Measurements from ENCODE around the gene IL17C.
A peak's percentile ranks its signal among the peaks of the same experiment; 100 is the strongest.

The IL17C gene

GRCh38 chr16:88646345-88647034 lies 8.1 kb downstream of the IL17C start:
- no peak for DNase-seq (ENCODE audit: low read depth)

- DNase-seq (ENCODE audit: low read depth): no peak
Observed at GRCh38 chr16:88647178-88648070, 9.1 kb downstream of the IL17C start.

GRCh38 chr16:88649195-88649923 lies 11.0 kb downstream of the IL17C start:
- no peak for DNase-seq (ENCODE audit: low read depth)

GRCh38 chr16:88649924-88650748 lies 11.8 kb downstream of the IL17C start:
- DNase-seq (ENCODE audit: low read depth): no peak

- DNase-seq (ENCODE audit: low read depth): peak; percentile 72
Observed at GRCh38 chr16:88650749-88651275, 12.4 kb downstream of the IL17C start, which contains the start of gene CYBA. TSS of gene CYBA (minus strand) at chr16:88651053. CDS start at chr16:88651013, 40 bp downstream.

GRCh38 chr16:88651276-88651988 lies 13.1 kb downstream of the IL17C start:
- peak; percentile 51 for DNase-seq (ENCODE audit: low read depth)

GRCh38 chr16:88651989-88652761 lies 13.8 kb downstream of the IL17C start:
- DNase-seq (ENCODE audit: low read depth): no peak

GRCh38 chr16:88652762-88653063 lies 14.3 kb downstream of the IL17C start:
- DNase-seq (ENCODE audit: low read depth): no peak

GRCh38 chr16:88653101-88653500 lies 14.7 kb downstream of the IL17C start:
- no peak for DNase-seq (ENCODE audit: low read depth)

- DNase-seq (ENCODE audit: low read depth): no peak
Observed at GRCh38 chr16:88653596-88654362, 15.4 kb downstream of the IL17C start.

- no peak for DNase-seq (ENCODE audit: low read depth)
Observed at GRCh38 chr16:88654363-88655052, 16.1 kb downstream of the IL17C start.

GRCh38 chr16:88655053-88655732 lies 16.8 kb downstream of the IL17C start:
- no peak for DNase-seq (ENCODE audit: low read depth)

GRCh38 chr16:88655733-88656281 lies 17.4 kb downstream of the IL17C start:
- no peak for DNase-seq (ENCODE audit: low read depth)

- no peak for DNase-seq (ENCODE audit: low read depth)
Observed at GRCh38 chr16:88656291-88656980, 18.1 kb downstream of the IL17C start.

GRCh38 chr16:88657371-88657770 lies 19.0 kb downstream of the IL17C start:
- no peak for DNase-seq (ENCODE audit: low read depth)

GRCh38 chr16:88658714-88659113 lies 20.3 kb downstream of the IL17C start:
- DNase-seq (ENCODE audit: low read depth): no peak

- DNase-seq (ENCODE audit: low read depth): no peak
Observed at GRCh38 chr16:88659160-88659559, 20.8 kb downstream of the IL17C start.

Data from activated T-helper 1 cell treated with Interleukin-2 at 50 U/mL for 16 hours (primary cell).